SK-N-SH (cell line): ENCODE measurements around the gene ADAP1. TPM values are rescaled to one million over a fixed set of nuclear protein-coding genes. Genes with fewer than 3 reads are reported as not detected.

Experiments
- CTCF ChIA-PET: fragments of 300-600, 350-600 bp; formaldehyde crosslinking; extraction: SDS; loops from one replicate; lab custom pipeline; 2021; lab: Yijun Ruan, JAX
- POLR2A ChIA-PET: fragments of 350-600 bp; sonication (Branson Sonifier 250); formaldehyde crosslinking; extraction: SDS; loops from one replicate; lab custom pipeline; 2020; ENCODE audit warnings: antibody characterized with exemption, inconsistent platforms; lab: Yijun Ruan, JAX
- DNase-seq: peaks from one replicate; pipeline ENCODE4 v3.0.0; 2012
- H2AFZ ChIP-seq: fragments of 200-600 bp; sonication (generic); 2 replicates; pipeline ENCODE4 v1.8.1; 2016; ENCODE audit warnings: antibody characterized with exemption, mild to moderate bottlenecking, low read depth
- H3F3A ChIP-seq: fragments of 200-600 bp; sonication (generic); replicated peaks from 2 replicates; pipeline ENCODE3; 2016; ENCODE audit warnings: antibody characterized with exemption, mild to moderate bottlenecking; ENCODE audit not compliant: insufficient read depth
- H3K27ac ChIP-seq, 2 experiments: fragments of 200-500 bp in 1 of 2; fragments of 200-600 bp in 1 of 2; sonication (Bioruptor generic) in 1 of 2; sonication (generic), shearing (Covaris generic) in 1 of 2; 2 replicates each; pipeline versions ENCODE4 v1.5.1 to v1.6.1; 2014 to 2016; ENCODE audit warnings: low read depth in 2 of 2, inconsistent platforms in 1 of 2, low read length in 1 of 2, mild to moderate bottlenecking in 1 of 2, mixed read lengths in 1 of 2
- H3K27me3 ChIP-seq: fragments of 200-600 bp; sonication (generic), shearing (Covaris generic); 2 replicates; pipeline ENCODE4 v1.6.1; 2016; ENCODE audit warnings: mixed run types; ENCODE audit not compliant: insufficient read depth
- H3K36me3 ChIP-seq, 2 experiments: fragments of 200-500 bp in 1 of 2; fragments of 200-600 bp in 1 of 2; sonication (Bioruptor generic) in 1 of 2; sonication (generic) in 1 of 2; replicated peaks in 1 of 2; 2 replicates each; pipeline versions ENCODE3 to v1.5.1; 2014 to 2016; ENCODE audit warnings: low read length in 1 of 2, mild to moderate bottlenecking in 1 of 2; ENCODE audit not compliant: insufficient read depth in 2 of 2, control insufficient read depth in 1 of 2
- H3K4me1 ChIP-seq, 2 experiments: fragments of 200-500 bp in 1 of 2; fragments of 200-600 bp in 1 of 2; sonication (Bioruptor generic) in 1 of 2; sonication (generic), shearing (Covaris generic) in 1 of 2; 2 replicates each; pipeline versions ENCODE4 v1.5.1 to v1.6.1; 2014 to 2016; ENCODE audit warnings: low read depth in 1 of 2, low read length in 1 of 2, mixed run types in 1 of 2; ENCODE audit not compliant: insufficient read depth in 2 of 2, control insufficient read depth in 1 of 2
- H3K4me2 ChIP-seq: fragments of 200-600 bp; sonication (generic), shearing (Covaris generic); 2 replicates; pipeline ENCODE4 v1.6.1; 2017; ENCODE audit warnings: mixed run types
- H3K4me3 ChIP-seq, 2 experiments: fragments of 200-500 bp in 1 of 2; fragments of 200-600 bp in 1 of 2; sonication (Bioruptor generic) in 1 of 2; sonication (generic), shearing (Covaris generic) in 1 of 2; 2 replicates each; pipeline versions ENCODE4 v1.5.1 to v1.8.1; 2014 to 2016; ENCODE audit warnings: low read depth in 2 of 2, inconsistent platforms in 1 of 2, low read length in 1 of 2, mild to moderate bottlenecking in 1 of 2, mixed read lengths in 1 of 2, moderate library complexity in 1 of 2
- H3K79me2 ChIP-seq: fragments of 200-600 bp; sonication (generic); 2 replicates; pipeline ENCODE4 v1.8.1; 2017; ENCODE audit warnings: mild to moderate bottlenecking; ENCODE audit not compliant: insufficient read depth
- H3K9ac ChIP-seq: fragments of 200-600 bp; sonication (generic); 2 replicates; pipeline ENCODE4 v1.6.1; 2017; ENCODE audit warnings: mixed run types
- H3K9me2 ChIP-seq: fragments of 200-600 bp; sonication (generic); 2 replicates; pipeline ENCODE4 v1.6.1; 2017; ENCODE audit warnings: mixed run types
- H3K9me3 ChIP-seq: fragments of 200-600 bp; sonication (generic); 2 replicates; pipeline ENCODE4 v1.6.1; 2017; ENCODE audit warnings: mixed run types, mild to moderate bottlenecking, moderate library complexity
- H4K20me1 ChIP-seq: fragments of 200-600 bp; sonication (generic); 2 replicates; pipeline ENCODE4 v1.6.1; 2017; ENCODE audit warnings: mild to moderate bottlenecking, mixed run types; ENCODE audit not compliant: insufficient read depth
- CTCF ChIP-seq: fragments of 200-600 bp; sonication (generic); IDR thresholded peaks from 2 replicates; pipeline ENCODE4 v1.6.1; 2017; ENCODE audit warnings: antibody characterized with exemption, mild to moderate bottlenecking, moderate library complexity
- ELF1 ChIP-seq: IDR thresholded peaks from 2 replicates; pipeline ENCODE4 v1.4.0; 2012
- EZH2phosphoT487 ChIP-seq: fragments of 200-600 bp; sonication (generic); IDR thresholded peaks from 2 replicates; pipeline ENCODE4 v1.6.1; 2017; ENCODE audit warnings: low read depth, mixed run types, mild to moderate bottlenecking, antibody characterized with exemption, moderate library complexity, borderline replicate concordance
- FOSL2 ChIP-seq: IDR thresholded peaks from 2 replicates; pipeline ENCODE4 v1.4.0; 2012; ENCODE audit warnings: low read depth, mild to moderate bottlenecking, moderate library complexity, borderline replicate concordance
- FOXJ3 ChIP-seq: sonication (generic); formaldehyde crosslinking; IDR thresholded peaks from 2 replicates; pipeline ENCODE4 v1.5.1; 2020; ENCODE audit warnings: mild to moderate bottlenecking, missing genetic modification reagents
- GABPA ChIP-seq: IDR thresholded peaks from 2 replicates; pipeline ENCODE4 v1.4.0; 2012; ENCODE audit warnings: low read depth, mild to moderate bottlenecking
- JUND ChIP-seq: IDR thresholded peaks from 2 replicates; pipeline ENCODE4 v1.4.0; 2012
- MEF2A ChIP-seq: IDR thresholded peaks from 2 replicates; pipeline ENCODE4 v1.4.0; 2012; ENCODE audit warnings: low read depth, borderline replicate concordance
- NRF1 ChIP-seq: IDR thresholded peaks from 2 replicates; pipeline ENCODE4 v1.6.1; 2012; ENCODE audit warnings: low read depth, mild to moderate bottlenecking, low read length
- RAD21 ChIP-seq: IDR thresholded peaks from 2 replicates; pipeline ENCODE4 v1.6.1; 2012; ENCODE audit warnings: mild to moderate bottlenecking, low read length
- RCOR1 ChIP-seq: fragments of 150-350 bp; IDR thresholded peaks from 2 replicates; pipeline ENCODE4 v1.6.1; 2017; ENCODE audit warnings: antibody characterized with exemption, low read length
- RFX5 ChIP-seq: IDR thresholded peaks from 2 replicates; pipeline ENCODE4 v1.6.1; 2012; ENCODE audit warnings: mild to moderate bottlenecking, improper control_type of control experiment, low read length
- RXRA ChIP-seq: IDR thresholded peaks from 2 replicates; pipeline ENCODE4 v1.4.0; 2012; ENCODE audit warnings: low read depth, mild to moderate bottlenecking, borderline replicate concordance
- SIN3A ChIP-seq: IDR thresholded peaks from 2 replicates; pipeline ENCODE4 v1.6.1; 2012; ENCODE audit warnings: low read depth, mild to moderate bottlenecking, low read length, moderate library complexity, borderline replicate concordance
- SMC3 ChIP-seq: IDR thresholded peaks from 2 replicates; pipeline ENCODE4 v1.6.1; 2012; ENCODE audit warnings: low read depth, low read length, improper control_type of control experiment
- TAF1 ChIP-seq: IDR thresholded peaks from 2 replicates; pipeline ENCODE4 v1.6.1; 2012; ENCODE audit warnings: low read depth, mild to moderate bottlenecking, low read length, moderate library complexity, borderline replicate concordance
- TCF12 ChIP-seq: IDR thresholded peaks from 2 replicates; pipeline ENCODE4 v1.4.0; 2012
- YY1 ChIP-seq: IDR thresholded peaks from 2 replicates; pipeline ENCODE4 v1.4.0; 2012; ENCODE audit warnings: low read depth, mild to moderate bottlenecking
- WGBS: methylation state at CpG from one replicate; pipeline ENCODE4 v1.1.6; 2017; ENCODE audit warnings: low lambda C conversion rate; 5-methylcytosine and 5-hydroxymethylcytosine counted together
- polyA plus RNA-seq, 3 experiments: library from polyadenylated mRNA; depleted of rRNA; stranded (reverse); fragments of >200 nt; gene quantifications; 2 replicates each; pipeline ENCODE4 v1.2.3, GENCODE V29; 2012
- TF ChIP-seq, protein P1 (sequence below): IDR thresholded peaks from 2 replicates; pipeline ENCODE4 v1.4.0; 2012; ENCODE audit warnings: low read depth
- TF ChIP-seq, protein P2 (sequence below): IDR thresholded peaks from 2 replicates; pipeline ENCODE4; 2012

The ADAP1 gene
- polyA plus RNA-seq, 1 of the 3 experiments (the other 2 are of a cell fraction) = 3.2 TPM

DNA sequence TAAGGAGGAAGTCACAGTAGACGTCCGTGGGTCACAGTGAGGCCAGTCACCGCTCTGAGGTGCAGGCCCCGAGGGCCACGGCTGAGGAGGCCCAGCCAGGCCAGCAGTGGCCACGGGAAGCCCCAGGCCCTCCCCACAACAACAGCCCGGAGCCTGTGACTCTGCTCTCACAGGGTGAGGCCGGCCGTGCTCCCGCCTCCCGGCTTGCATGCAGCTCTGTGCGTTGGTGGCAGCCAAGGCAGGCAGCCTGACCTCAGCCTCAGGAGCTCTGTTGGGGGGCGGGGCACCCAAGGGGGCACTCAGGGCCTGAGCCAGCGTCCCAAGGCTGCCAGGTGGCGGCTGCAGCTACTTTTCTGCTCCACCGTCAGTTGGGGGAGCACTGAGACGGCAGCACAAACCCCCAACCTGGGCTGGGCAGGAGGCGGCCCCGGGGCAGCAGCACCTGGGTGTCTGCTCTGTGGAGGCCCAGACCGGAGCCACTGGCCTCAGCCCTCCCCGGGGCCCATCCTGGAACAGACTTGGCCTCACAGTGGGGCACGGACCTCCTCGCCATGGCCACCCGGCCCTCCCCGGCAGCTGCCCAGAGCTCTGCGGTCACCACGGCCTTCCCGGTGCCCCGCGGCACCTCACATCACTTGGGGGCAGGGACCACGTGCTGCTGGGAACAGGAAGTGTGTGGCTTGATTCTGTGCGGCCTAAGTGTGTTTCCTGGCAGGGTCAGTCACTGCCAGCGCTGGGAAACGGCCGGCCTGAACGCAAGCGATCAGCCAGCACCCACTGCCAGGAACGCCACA, 41.8 kb upstream of the ADAP1 start:
- ChIA-PET POLR2A (no interaction called here), CTCF (interaction anchor here (1.1 to 11.2 kb wide), 5 partner anchors 17 to 180 kb away, joined by 3 to 756 read pairs (median 114); partner anchors contain the start of genes GPER1 and GPR146)

GRCh38 chr7:995571-995970, 41.1 kb upstream of the ADAP1 start:
- H3K4me2 ChIP-seq = no peak overlapping the region
- no peak overlapping the region for H3K9ac ChIP-seq
- POLR2A ChIA-PET = no interaction called here
- no peaks in the 10 kb centered on the region for H3K27me3 ChIP-seq
- WGBS = 93% methylated on average over 6 of the region's 14 CpGs
- no peak overlapping the region for H2AFZ ChIP-seq
- H3K27ac ChIP-seq = no peak overlapping the region
- peaks cover 4% of the 10 kb centered on the region; the same call in 1 of the 2 replicates for H4K20me1 ChIP-seq
- no peaks in the 10 kb centered on the region for H3K9me3 ChIP-seq
- H3F3A ChIP-seq = peaks cover 10% of the 10 kb centered on the region
- no peak for DNase-seq
- no peaks in the 10 kb centered on the region for H3K79me2 ChIP-seq
- H3K4me1 ChIP-seq = peaks cover 3 to 7% of the 10 kb centered on the region in 2 experiments; a peak in 2 of 4 replicates
- CTCF ChIA-PET = interaction anchor here (1.0 to 11.2 kb wide), 6 partner anchors 10 to 180 kb away, joined by 3 to 756 read pairs (median 89); partner anchors contain the start of genes GPER1 and GPR146
- no peaks in the 10 kb centered on the region for H3K9me2 ChIP-seq
- peaks cover 4 to 39% of the 10 kb centered on the region in 2 experiments for H3K36me3 ChIP-seq
- no peak overlapping the region for H3K4me3 ChIP-seq
- TF ChIP-seq TAF1 (no peak), NRF1 (no peak), SIN3A (no peak), FOXJ3 (CRISPR knock-in tag) (no peak), TCF12 (no peak), CTCF (no peak), JUND (no peak), ELF1 (no peak), RCOR1 (no peak)
- TF ChIP-seq, protein P1, sequence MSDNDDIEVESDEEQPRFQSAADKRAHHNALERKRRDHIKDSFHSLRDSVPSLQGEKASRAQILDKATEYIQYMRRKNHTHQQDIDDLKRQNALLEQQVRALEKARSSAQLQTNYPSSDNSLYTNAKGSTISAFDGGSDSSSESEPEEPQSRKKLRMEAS = no peak

More for the DNA sequence above, 41.8 kb upstream of the ADAP1 start:
- Histone ChIP-seq H3F3A (peaks cover 10% of the 10 kb centered on the region), H3K4me3 (no peak overlapping the region), H3K9me2 (no peaks in the 10 kb centered on the region), H2AFZ (no peak overlapping the region), H3K9ac (no peak overlapping the region), H4K20me1 (peaks cover 4% of the 10 kb centered on the region; the same call in 1 of the 2 replicates), H3K4me1 (peaks cover 3 to 7% of the 10 kb centered on the region in 2 experiments; a peak in 2 of 4 replicates), H3K36me3 (peaks cover 4 to 44% of the 10 kb centered on the region in 2 experiments), H3K4me2 (no peak overlapping the region), H3K9me3 (no peaks in the 10 kb centered on the region), H3K27me3 (no peaks in the 10 kb centered on the region), H3K79me2 (no peaks in the 10 kb centered on the region), H3K27ac (no peak overlapping the region)
- no peak for DNase-seq
- WGBS = 89% methylated on average over 28 of the region's 38 CpGs
- TF ChIP-seq CTCF (no peak), SMC3 (no peak), RFX5 (no peak), FOSL2 (no peak), TCF12 (no peak), EZH2phosphoT487 (no peak), NRF1 (no peak), RAD21 (no peak), TAF1 (no peak), YY1 (no peak), SIN3A (no peak), RXRA (no peak), JUND (no peak), MEF2A (no peak), GABPA (no peak)
- TF ChIP-seq, protein P2, sequence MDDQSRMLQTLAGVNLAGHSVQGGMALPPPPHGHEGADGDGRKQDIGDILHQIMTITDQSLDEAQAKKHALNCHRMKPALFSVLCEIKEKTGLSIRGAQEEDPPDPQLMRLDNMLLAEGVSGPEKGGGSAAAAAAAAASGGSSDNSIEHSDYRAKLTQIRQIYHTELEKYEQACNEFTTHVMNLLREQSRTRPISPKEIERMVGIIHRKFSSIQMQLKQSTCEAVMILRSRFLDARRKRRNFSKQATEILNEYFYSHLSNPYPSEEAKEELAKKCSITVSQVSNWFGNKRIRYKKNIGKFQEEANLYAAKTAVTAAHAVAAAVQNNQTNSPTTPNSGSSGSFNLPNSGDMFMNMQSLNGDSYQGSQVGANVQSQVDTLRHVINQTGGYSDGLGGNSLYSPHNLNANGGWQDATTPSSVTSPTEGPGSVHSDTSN = no peak
